HepG2 (cell line): ENCODE measurements around the gene KIF13A. TPM values are rescaled to one million over a fixed set of nuclear protein-coding genes. Genes with fewer than 3 reads are reported as not detected.

ENCODE experiments used
- ATAC-seq: fragments of 200-7000 bp; cut with Tn5 transposase; 3 replicates; pipeline ENCODE4 v1.9.1; 2020; ENCODE audit warnings: mild to moderate bottlenecking, moderate library complexity
- BruUV-seq: library from RNA; stranded (reverse); fragments of 400-500 nt; replicated peaks from 2 replicates; lab custom pipeline; 2021; lab: Mats Ljungman, UMichigan
- CTCF ChIA-PET: fragments of 300-600 bp; formaldehyde crosslinking; extraction: SDS; loops from one replicate; lab custom pipeline; 2021; ENCODE audit warnings: low total read pairs, inconsistent platforms, low intra/inter-chr PET ratio; lab: Yijun Ruan, JAX
- POLR2A ChIA-PET: fragments of 350-600 bp; sonication (Branson Sonifier 250); formaldehyde crosslinking; loops from one replicate; lab custom pipeline; 2020; ENCODE audit warnings: antibody characterized with exemption, inconsistent platforms; lab: Yijun Ruan, JAX
- DNase-seq: peaks from one replicate; pipeline ENCODE4 v3.0.0-alpha.2; 2015; ENCODE audit warnings: low spot score
- FAIRE-seq: peaks from 3 replicates; lab custom pipeline; 2011; peaks lifted over from hg19 to GRCh38; lab: Jason Lieb, UNC
- H2AFZ ChIP-seq: one replicate; pipeline ENCODE4 v1.6.1; 2011; ENCODE audit warnings: low read length, inconsistent platforms
- H3K27ac ChIP-seq: fragments of 300-600 bp; 3 replicates; pipeline ENCODE4 v1.8.0; 2011; ENCODE audit warnings: mixed run types, mild to moderate bottlenecking, mixed read lengths, low read length, inconsistent platforms; ENCODE audit not compliant: insufficient read depth; ENCODE audit errors: extremely low read length
- H3K27me3 ChIP-seq, 2 experiments: fragments of 200-600 bp in 1 of 2; 2 replicates in 1 of 2; 3 replicates in 1 of 2; pipeline versions ENCODE4 v1.6.0 to v1.8.0; 2011; ENCODE audit warnings: low read length in 2 of 2, mild to moderate bottlenecking in 2 of 2, moderate library complexity in 2 of 2, inconsistent platforms in 1 of 2; ENCODE audit not compliant: insufficient read depth in 2 of 2, control insufficient read depth in 1 of 2
- H3K36me3 ChIP-seq, 2 experiments: fragments of 200-600 bp in 1 of 2; replicated peaks in 1 of 2; 2 replicates in 1 of 2; 3 replicates in 1 of 2; pipeline versions ENCODE4 v1.5.1 to v1.8.0; 2011; ENCODE audit warnings: low read length in 2 of 2, inconsistent platforms in 1 of 2; ENCODE audit not compliant: insufficient read depth in 2 of 2, control insufficient read depth in 1 of 2
- H3K4me1 ChIP-seq: 2 replicates; pipeline ENCODE4 v1.5.1; 2012; ENCODE audit warnings: low read length, inconsistent platforms; ENCODE audit not compliant: insufficient read depth
- H3K4me2 ChIP-seq: 2 replicates; pipeline ENCODE4 v1.6.0; 2011; ENCODE audit warnings: low read depth, low read length, inconsistent platforms
- H3K4me3 ChIP-seq, 3 experiments: fragments of 200-600 bp in 1 of 3; sonication (generic), shearing (Covaris generic) in 1 of 3; replicated peaks in 1 of 3; 2 replicates each; pipeline ENCODE4 v1.5.1; 2011 to 2016; ENCODE audit warnings: low read length in 3 of 3, inconsistent platforms in 2 of 3, low read depth in 2 of 3, mild to moderate bottlenecking in 2 of 3, control low read depth in 1 of 3, mixed read lengths in 1 of 3; ENCODE audit not compliant: insufficient read depth in 1 of 3
- H3K79me2 ChIP-seq: one replicate; pipeline ENCODE4 v1.6.1; 2011; ENCODE audit warnings: low read length, inconsistent platforms; ENCODE audit not compliant: insufficient read depth
- H3K9ac ChIP-seq: 2 replicates; pipeline ENCODE4 v1.6.0; 2011; ENCODE audit warnings: mild to moderate bottlenecking, low read depth, low read length, inconsistent platforms; ENCODE audit not compliant: insufficient read depth
- H3K9me3 ChIP-seq: 2 replicates; pipeline ENCODE4 v1.5.1; 2012; ENCODE audit warnings: mild to moderate bottlenecking, low read length
- H4K20me1 ChIP-seq: 2 replicates; pipeline ENCODE4 v1.6.0; 2011; ENCODE audit warnings: inconsistent platforms, mild to moderate bottlenecking, low read length, moderate library complexity; ENCODE audit not compliant: insufficient read depth
- BHLHE40 ChIP-seq: IDR thresholded peaks from 2 replicates; pipeline ENCODE4 v1.6.1; 2011; ENCODE audit warnings: low read length, improper control_type of control experiment
- CEBPB ChIP-seq: IDR thresholded peaks from 2 replicates; pipeline ENCODE4 v1.6.1; 2011; ENCODE audit warnings: low read depth, low read length, improper control_type of control experiment, borderline replicate concordance
- CEBPG ChIP-seq: IDR thresholded peaks from 2 replicates; pipeline ENCODE4 v1.6.1; 2016
- CHCHD3 ChIP-seq: sonication (generic); formaldehyde crosslinking; IDR thresholded peaks from 2 replicates; pipeline ENCODE4 v1.8.0; 2022; ENCODE audit warnings: mild to moderate bottlenecking, missing genetic modification reagents, moderate library complexity
- EHMT2 ChIP-seq: fragments of 200-600 bp; sonication (generic); IDR thresholded peaks from 2 replicates; pipeline ENCODE4 v1.7.0; 2017; ENCODE audit warnings: antibody characterized with exemption, low read depth, low read length, borderline replicate concordance
- FOXK2 ChIP-seq: fragments of 450-650 bp; IDR thresholded peaks from 2 replicates; pipeline ENCODE4 v1.6.1; 2016
- HNF4A ChIP-seq: sonication (generic); formaldehyde crosslinking; IDR thresholded peaks from 2 replicates; pipeline ENCODE4 v1.4.0; 2020; ENCODE audit warnings: missing genetic modification reagents
- SKI ChIP-seq: fragments of 450-650 bp; IDR thresholded peaks from one replicate; pipeline ENCODE4 v1.6.1; 2018; ENCODE audit warnings: mild to moderate bottlenecking; ENCODE audit not compliant: partially characterized antibody
- SMYD3 ChIP-seq: sonication (generic); formaldehyde crosslinking; IDR thresholded peaks from 2 replicates; pipeline ENCODE4 v1.8.1; 2023; ENCODE audit warnings: mild to moderate bottlenecking, missing genetic modification reagents
- SOX13 ChIP-seq, 3 experiments: fragments of 450-650 bp in 1 of 3; sonication (generic) in 1 of 3; formaldehyde crosslinking in 1 of 3; IDR thresholded peaks in 2 of 3; conservative IDR thresholded peaks in 1 of 3; 2 replicates each; pipeline versions ENCODE4 v1.5.0 to v1.6.1; 2016 to 2020; ENCODE audit warnings: antibody characterized with exemption in 1 of 3, mild to moderate bottlenecking in 1 of 3, missing compliant biosample characterization in 1 of 3, missing genetic modification reagents in 1 of 3, moderate library complexity in 1 of 3
- TCF12 ChIP-seq, 2 experiments: fragments of 450-650 bp in 1 of 2; sonication (generic) in 1 of 2; formaldehyde crosslinking in 1 of 2; IDR thresholded peaks; 2 replicates each; pipeline versions ENCODE4 v1.6.1 to v1.8.0; 2017 to 2022; ENCODE audit warnings: antibody characterized with exemption in 1 of 2, mild to moderate bottlenecking in 1 of 2, missing genetic modification reagents in 1 of 2, moderate library complexity in 1 of 2
- THYN1 ChIP-seq: sonication (generic); formaldehyde crosslinking; IDR thresholded peaks from 2 replicates; pipeline ENCODE4 v1.8.1; 2023; ENCODE audit warnings: low read depth, mild to moderate bottlenecking, moderate library complexity, missing genetic modification reagents, borderline replicate concordance
- ZBTB7B ChIP-seq: sonication (generic); formaldehyde crosslinking; IDR thresholded peaks from 2 replicates; pipeline ENCODE4 v1.4.0; 2020; ENCODE audit warnings: missing genetic modification reagents
- ZKSCAN1 ChIP-seq: fragments of 150-350 bp; IDR thresholded peaks from 2 replicates; pipeline ENCODE4 v1.6.1; 2014; ENCODE audit warnings: low read length
- ZMYM4 ChIP-seq: sonication (generic); formaldehyde crosslinking; IDR thresholded peaks from 2 replicates; pipeline ENCODE4 v1.8.1; 2023; ENCODE audit warnings: mild to moderate bottlenecking, missing genetic modification reagents
- ZNF557 ChIP-seq: sonication (generic); formaldehyde crosslinking; IDR thresholded peaks from 2 replicates; pipeline ENCODE4 v1.4.0; 2020; ENCODE audit warnings: missing genetic modification reagents
- ZNF644 ChIP-seq: IDR thresholded peaks from 2 replicates; pipeline ENCODE4 v1.6.1; 2016; ENCODE audit warnings: low read depth
- ZSCAN25 ChIP-seq: sonication (generic); formaldehyde crosslinking; IDR thresholded peaks from 2 replicates; pipeline ENCODE4 v1.8.0; 2022; ENCODE audit warnings: mild to moderate bottlenecking, missing genetic modification reagents
- WGBS: methylation state at CpG from one replicate; pipeline ENCODE4 v1.1.6; 2017; ENCODE audit warnings: low lambda C conversion rate; 5-methylcytosine and 5-hydroxymethylcytosine counted together
- in situ Hi-C: cut with HindIII; loops from 2 replicates; pipeline ENCODE4 v1.10.0; 2017; ENCODE audit warnings: low pct_unique_long_range_greater_than_20kb; ENCODE audit not compliant: extremely low pct_ligation_motif_present
- intact Hi-C: fragments of 100-400 bp; cut with micrococcal nuclease; formaldehyde crosslinking; loops from one replicate; pipeline ENCODE4 v1.10.0; 2022; ENCODE audit not compliant: unreplicated experiment
- polyA plus RNA-seq, 8 experiments: library from polyadenylated mRNA; depleted of rRNA in 3 of 8; stranded (reverse) in 7 of 8; unstranded in 1 of 8; fragments of >200 nt; fragmentation: Illumina TruSeq in 4 of 8; extraction: Trizol in 4 of 8; gene quantifications; 2 replicates each; pipeline versions ENCODE4 v1.2.1 to v1.2.3, GENCODE V29; 2011 to 2016; ENCODE audit warnings: low read depth in 4 of 8, missing spikeins in 1 of 8, mixed read lengths in 1 of 8; ENCODE audit not compliant: insufficient read depth in 1 of 8
- total RNA-seq, 5 experiments: library from RNA; depleted of rRNA; stranded (reverse); fragments of >200 nt; fragmentation: Illumina TruSeq; extraction: Trizol; gene quantifications; 2 replicates each; pipeline ENCODE4 v1.2.3, GENCODE V29; 2016; ENCODE audit warnings: low read depth in 1 of 5
- TF ChIP-seq, protein P1 (sequence below): sonication (generic); formaldehyde crosslinking; IDR thresholded peaks from 2 replicates; pipeline ENCODE4 v1.9.0; 2021; ENCODE audit warnings: missing genetic modification reagents, borderline replicate concordance

The KIF13A gene
- total and polyA plus RNA-seq, 2 of the 13 experiments (the other 11 are each of a cell fraction or from before 2014, with no cell fraction given): 21.1 to 37.2 TPM

DNA sequence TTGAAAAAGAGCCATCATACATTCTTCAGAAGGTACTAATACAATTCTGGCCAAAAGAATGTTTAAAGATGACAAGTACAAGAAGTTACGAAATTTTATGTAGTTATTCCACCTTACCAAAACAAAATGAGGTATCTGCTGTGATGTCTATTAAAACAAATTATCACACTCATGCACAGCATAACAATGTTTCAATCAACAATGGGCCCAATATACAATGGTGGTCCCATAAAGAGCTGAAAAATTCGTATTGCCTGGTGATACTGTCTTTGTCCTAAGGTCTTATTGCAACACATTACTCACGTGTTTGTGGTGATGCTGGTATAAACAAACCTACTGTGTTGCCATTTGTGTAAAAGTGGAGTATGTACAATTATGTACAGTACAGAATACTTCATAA lies 277.1 kb downstream of the KIF13A start:
- Histone ChIP-seq H4K20me1 (no peaks in the 10 kb centered on the region), H3K4me3 (no peak overlapping the region), H3K27ac (no peak overlapping the region), H3K36me3 (no peaks in the 10 kb centered on the region), H3K79me2 (peaks cover 7% of the 10 kb centered on the region), H3K27me3 (no peaks in the 10 kb centered on the region; a peak in 1 of 5 replicates), H3K9ac (no peak overlapping the region), H3K9me3 (no peaks in the 10 kb centered on the region), H3K4me1 (peaks cover 53% of the 10 kb centered on the region), H3K4me2 (no peak overlapping the region), H2AFZ (no peak overlapping the region)
- 28% methylated on average over 3 of the region's 3 CpGs for WGBS
- DNase-seq (peak; percentile 24), FAIRE-seq (no peak), ATAC-seq (no peak)
- no peak for TF ChIP-seq ZBTB7B (CRISPR knock-in tag)
- TF ChIP-seq ZNF557 (CRISPR knock-in tag): no peak
- no peak for TF ChIP-seq SMYD3
- TF ChIP-seq FOXK2: peak; percentile 7; the same call in 1 of the 2 replicates
- TF ChIP-seq, protein P1, sequence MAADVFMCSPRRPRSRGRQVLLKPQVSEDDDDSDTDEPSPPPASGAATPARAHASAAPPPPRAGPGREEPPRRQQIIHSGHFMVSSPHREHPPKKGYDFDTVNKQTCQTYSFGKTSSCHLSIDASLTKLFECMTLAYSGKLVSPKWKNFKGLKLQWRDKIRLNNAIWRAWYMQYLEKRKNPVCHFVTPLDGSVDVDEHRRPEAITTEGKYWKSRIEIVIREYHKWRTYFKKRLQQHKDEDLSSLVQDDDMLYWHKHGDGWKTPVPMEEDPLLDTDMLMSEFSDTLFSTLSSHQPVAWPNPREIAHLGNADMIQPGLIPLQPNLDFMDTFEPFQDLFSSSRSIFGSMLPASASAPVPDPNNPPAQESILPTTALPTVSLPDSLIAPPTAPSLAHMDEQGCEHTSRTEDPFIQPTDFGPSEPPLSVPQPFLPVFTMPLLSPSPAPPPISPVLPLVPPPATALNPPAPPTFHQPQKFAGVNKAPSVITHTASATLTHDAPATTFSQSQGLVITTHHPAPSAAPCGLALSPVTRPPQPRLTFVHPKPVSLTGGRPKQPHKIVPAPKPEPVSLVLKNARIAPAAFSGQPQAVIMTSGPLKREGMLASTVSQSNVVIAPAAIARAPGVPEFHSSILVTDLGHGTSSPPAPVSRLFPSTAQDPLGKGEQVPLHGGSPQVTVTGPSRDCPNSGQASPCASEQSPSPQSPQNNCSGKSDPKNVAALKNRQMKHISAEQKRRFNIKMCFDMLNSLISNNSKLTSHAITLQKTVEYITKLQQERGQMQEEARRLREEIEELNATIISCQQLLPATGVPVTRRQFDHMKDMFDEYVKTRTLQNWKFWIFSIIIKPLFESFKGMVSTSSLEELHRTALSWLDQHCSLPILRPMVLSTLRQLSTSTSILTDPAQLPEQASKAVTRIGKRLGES (CRISPR knock-in tag): no peak
- peak; percentile 40 for TF ChIP-seq CEBPG (CRISPR knock-in tag)
- peak; percentile 80 for TF ChIP-seq CEBPB
- no peak for TF ChIP-seq ZMYM4 (CRISPR knock-in tag)
- TF ChIP-seq EHMT2: no peak
- TF ChIP-seq ZNF644: 0 out of 2 replicates have a peak, but pooled peaks have one; percentile 24
- TF ChIP-seq HNF4A: 0 out of 2 replicates have a peak, but pooled peaks have one; percentile 14
- TF ChIP-seq ZKSCAN1: peak; percentile 62
- TF ChIP-seq CHCHD3 (CRISPR knock-in tag): no peak
- TF ChIP-seq ZSCAN25 (CRISPR knock-in tag): no peak
- TF ChIP-seq BHLHE40: peak; percentile 84
- no peak for TF ChIP-seq TCF12 (IDR thresholded peaks at IDR 0.05)
- no peak for TF ChIP-seq TCF12 (CRISPR knock-in tag; IDR thresholded peaks at IDR 0.05)
- TF ChIP-seq SOX13 (IDR thresholded peaks at IDR 0.05): no peak
- peak in 1 of 2 experiments; percentile 49; a peak in 1 of 4 replicates for TF ChIP-seq SOX13 (CRISPR knock-in tag; conservative IDR thresholded peaks at IDR 0.05 in 1 of 2, IDR thresholded peaks at IDR 0.05 in 1 of 2)
- no peak for TF ChIP-seq SKI
- no peak for TF ChIP-seq THYN1 (CRISPR knock-in tag)
- intact Hi-C loops (no loop called here), in situ Hi-C loops (no loop called here)
- no TSS peak for BruUV-seq
- ChIA-PET POLR2A (no interaction called here), CTCF (interaction anchor here (0.5 kb wide), 1 partner anchor 29 kb away, joined by 3 read pairs; no protein-coding TSS in a partner anchor)
